H54 (cell line): ENCODE measurements around the gene APH1A.
"Not testable (repeated sequence)": the region's sequence is repeated elsewhere in the genome, so short reads cannot be mapped to it uniquely, and the experiment has no call there.

Experiments
- DNase-seq: peaks from one replicate; pipeline ENCODE4 v3.0.0; 2011; ENCODE audit warnings: low spot score, mixed read lengths; ENCODE audit not compliant: insufficient read length
- FAIRE-seq: peaks from 3 replicates; lab custom pipeline; 2011; peaks lifted over from hg19 to GRCh38; lab: Jason Lieb, UNC
- POLR2A ChIP-seq: IDR thresholded peaks from 2 replicates; pipeline ENCODE4 v1.6.1; 2011; ENCODE audit warnings: low read depth, mild to moderate bottlenecking, low read length

APH1A gene

GRCh38 chr1:150259758-150260669 lies 8.8 kb downstream of the APH1A start:
- DNase-seq, result no peak
- TF ChIP-seq POLR2A, result no peak

GRCh38 chr1:150259217-150259616 lies 9.6 kb downstream of the APH1A start:
- FAIRE-seq (no peak), DNase-seq (no peak)
- no peak for TF ChIP-seq POLR2A

More at GRCh38 chr1:150259758-150260669, 8.8 kb downstream of the APH1A start:
- FAIRE-seq, result no peak

GRCh38 chr1:150257624-150258585 lies 10.9 kb downstream of the APH1A start, which contains the start of gene CA14:
CA14 (plus strand) TSS chr1:150257774; CDS start chr1:150258129, 355 bp downstream.
- no peak for TF ChIP-seq POLR2A
- no peak for DNase-seq
- no peak for FAIRE-seq

- TF ChIP-seq POLR2A, result no peak
- FAIRE-seq, result no peak
Observed at GRCh38 chr1:150256554-150257341, 12.1 kb downstream of the APH1A start.

GRCh38 chr1:150256198-150256553 lies 12.6 kb downstream of the APH1A start:
- FAIRE-seq (no peak), DNase-seq (no peak)
- no peak for TF ChIP-seq POLR2A

More at GRCh38 chr1:150256554-150257341, 12.1 kb downstream of the APH1A start:
- no peak for DNase-seq

- FAIRE-seq (no peak), DNase-seq (no peak)
- TF ChIP-seq POLR2A, result no peak
Observed at GRCh38 chr1:150249936-150250335, 18.9 kb downstream of the APH1A start.

- no peak for TF ChIP-seq POLR2A
- DNase-seq, result no peak
- no peak for FAIRE-seq
Observed at GRCh38 chr1:150243003-150243402, 25.8 kb downstream of the APH1A start.

GRCh38 chr1:150237746-150238145 lies 31.1 kb downstream of the APH1A start:
- no peak for DNase-seq
- TF ChIP-seq POLR2A, result no peak
- FAIRE-seq, result no peak

GRCh38 chr1:150237176-150237575 lies 31.6 kb downstream of the APH1A start:
- not testable (repeated sequence) for FAIRE-seq, DNase-seq

- FAIRE-seq, result no peak
- no peak for DNase-seq
- no peak for TF ChIP-seq POLR2A
Observed at GRCh38 chr1:150236614-150237100, 32.2 kb downstream of the APH1A start.

GRCh38 chr1:150235852-150236613 lies 32.8 kb downstream of the APH1A start, which contains the start of gene ANP32E:
ANP32E (minus strand) TSS chr1:150236112; CDS start chr1:150235786, 326 bp downstream.
- FAIRE-seq (peak; percentile 60), DNase-seq (peak; percentile 93)
- TF ChIP-seq POLR2A, result peak; percentile 96

GRCh38 chr1:150235294-150235851 lies 33.4 kb downstream of the APH1A start:
- FAIRE-seq, result no peak
- TF ChIP-seq POLR2A, result no peak
- DNase-seq, result no peak
